OCI-LY1 (cell line): ENCODE data around the gene ST3GAL2.

Source experiments
- H2AFZ ChIP-seq: fragments of 200-600 bp; sonication (generic), shearing (Covaris generic); 2 replicates; pipeline ENCODE4 v1.6.0; 2014; ENCODE audit warnings: antibody characterized with exemption, mild to moderate bottlenecking, low read length
- H3F3A ChIP-seq: fragments of 200-600 bp; sonication (generic), shearing (Covaris generic); 2 replicates; pipeline ENCODE4 v1.6.0; 2014; ENCODE audit warnings: mild to moderate bottlenecking, antibody characterized with exemption, low read length, moderate library complexity; ENCODE audit not compliant: insufficient read depth
- H3K27ac ChIP-seq: fragments of 200-600 bp; sonication (generic); 2 replicates; pipeline ENCODE4 v1.5.1; 2014; ENCODE audit warnings: low read length, mixed run types, mild to moderate bottlenecking, low read depth; ENCODE audit not compliant: poor library complexity, severe bottlenecking
- H3K27me3 ChIP-seq: fragments of 200-600 bp; sonication (generic); 2 replicates; pipeline ENCODE4 v1.6.0; 2014; ENCODE audit warnings: antibody characterized with exemption, mild to moderate bottlenecking, low read length, moderate library complexity; ENCODE audit not compliant: insufficient read depth
- H3K36me3 ChIP-seq: fragments of 200-600 bp; sonication (generic); 2 replicates; pipeline ENCODE4 v1.6.1; 2014; ENCODE audit warnings: mild to moderate bottlenecking, antibody characterized with exemption, low read length, moderate library complexity, mixed read lengths; ENCODE audit not compliant: insufficient read depth
- H3K4me1 ChIP-seq: fragments of 200-600 bp; sonication (generic); 2 replicates; pipeline ENCODE4 v1.5.1; 2014; ENCODE audit warnings: mild to moderate bottlenecking, low read length, moderate library complexity; ENCODE audit not compliant: insufficient read depth, severe bottlenecking
- H3K4me2 ChIP-seq: fragments of 200-600 bp; sonication (generic), shearing (Covaris generic); 2 replicates; pipeline ENCODE4 v1.6.1; 2014; ENCODE audit warnings: low read length
- H3K4me3 ChIP-seq: fragments of 200-600 bp; sonication (generic); 2 replicates; pipeline ENCODE4 v1.5.1; 2014; ENCODE audit warnings: low read length, low read depth, mild to moderate bottlenecking, mixed read lengths; ENCODE audit not compliant: poor library complexity, severe bottlenecking
- H3K79me2 ChIP-seq: fragments of 200-600 bp; shearing (Covaris generic); 2 replicates; pipeline ENCODE4 v1.6.1; 2016; ENCODE audit warnings: mixed run types, low read length, mixed read lengths; ENCODE audit not compliant: insufficient read depth
- H3K9ac ChIP-seq: fragments of 200-600 bp; sonication (generic), shearing (Covaris generic); 2 replicates; pipeline ENCODE4 v1.6.1; 2014; ENCODE audit warnings: mild to moderate bottlenecking, low read length, mixed read lengths
- H3K9me2 ChIP-seq: fragments of 200-600 bp; sonication (generic), shearing (Covaris generic); 2 replicates; pipeline ENCODE4 v1.6.1; 2014; ENCODE audit warnings: low read depth, mild to moderate bottlenecking, low read length, mixed read lengths
- H3K9me3 ChIP-seq: fragments of 200-600 bp; shearing (Covaris generic); 2 replicates; pipeline ENCODE4 v1.6.1; 2014; ENCODE audit warnings: low read length, mixed read lengths
- H4K20me1 ChIP-seq: fragments of 200-600 bp; sonication (generic), shearing (Covaris generic); 2 replicates; pipeline ENCODE4 v1.6.0; 2016; ENCODE audit warnings: mild to moderate bottlenecking, low read length; ENCODE audit not compliant: insufficient read depth
- CTCF ChIP-seq: fragments of 200-600 bp; sonication (generic), shearing (Covaris generic); IDR thresholded peaks from 2 replicates; pipeline ENCODE4 v1.5.1; 2017; ENCODE audit warnings: mild to moderate bottlenecking, antibody characterized with exemption, low read length, moderate library complexity, mixed read lengths
- EZH2 ChIP-seq: fragments of 200-600 bp; sonication (generic), shearing (Covaris generic); IDR thresholded peaks from 2 replicates; pipeline ENCODE4 v1.8.0; 2017; ENCODE audit warnings: borderline replicate concordance, mixed run types, mild to moderate bottlenecking, antibody characterized with exemption, low read length, moderate library complexity, mixed read lengths

Gene ST3GAL2

GRCh38 chr16:70393662-70394061 is 45.2 kb downstream of the ST3GAL2 start:
- Histone ChIP-seq H3K4me3 (no peak overlapping the region), H3K27me3 (no peaks in the 10 kb centered on the region), H3K9me2 (no peaks in the 10 kb centered on the region), H3K36me3 (peaks cover 18% of the 10 kb centered on the region), H3K4me1 (no peaks in the 10 kb centered on the region), H3K9me3 (no peaks in the 10 kb centered on the region), H3K4me2 (no peak overlapping the region), H3F3A (no peaks in the 10 kb centered on the region), H4K20me1 (no peaks in the 10 kb centered on the region), H3K79me2 (no peaks in the 10 kb centered on the region), H2AFZ (no peak overlapping the region), H3K27ac (no peak overlapping the region), H3K9ac (no peak overlapping the region)
- TF ChIP-seq EZH2: no peak
- no peak for TF ChIP-seq CTCF

- no peak overlapping the region for H3K27ac ChIP-seq
- peaks cover 25% of the 10 kb centered on the region for H3K36me3 ChIP-seq
- H3K27me3 ChIP-seq: no peaks in the 10 kb centered on the region
- no peak overlapping the region for H3K4me2 ChIP-seq
- no peaks in the 10 kb centered on the region for H3K9me2 ChIP-seq
- H3K79me2 ChIP-seq: no peaks in the 10 kb centered on the region
- H4K20me1 ChIP-seq: no peaks in the 10 kb centered on the region
- no peak overlapping the region for H3K9ac ChIP-seq
- no peaks in the 10 kb centered on the region for H3K4me1 ChIP-seq
- H2AFZ ChIP-seq: no peak overlapping the region
- H3K4me3 ChIP-seq: no peak overlapping the region
- no peaks in the 10 kb centered on the region for H3F3A ChIP-seq
- TF ChIP-seq EZH2: no peak
- TF ChIP-seq CTCF: no peak
- no peaks in the 10 kb centered on the region for H3K9me3 ChIP-seq
Measured at GRCh38 chr16:70392606-70393005, 46.3 kb downstream of the ST3GAL2 start.

- Histone ChIP-seq H3K27me3 (no peaks in the 10 kb centered on the region), H3K79me2 (no peaks in the 10 kb centered on the region), H3K36me3 (peaks cover 26% of the 10 kb centered on the region), H3K4me2 (no peak overlapping the region), H4K20me1 (no peaks in the 10 kb centered on the region), H2AFZ (no peak overlapping the region), H3K9me2 (no peaks in the 10 kb centered on the region), H3K9ac (no peak overlapping the region), H3F3A (no peaks in the 10 kb centered on the region), H3K9me3 (no peaks in the 10 kb centered on the region), H3K4me3 (no peak overlapping the region), H3K27ac (no peak overlapping the region), H3K4me1 (no peaks in the 10 kb centered on the region)
- no peak for TF ChIP-seq CTCF
- no peak for TF ChIP-seq EZH2
Measured at GRCh38 chr16:70391881-70392481, 46.9 kb downstream of the ST3GAL2 start.
